H1 (cell line): ENCODE measurements around the gene CIT. TPM values are rescaled to one million over a fixed set of nuclear protein-coding genes. Genes with fewer than 3 reads are reported as not detected.

Experiments
- ATF2 ChIP-seq: IDR thresholded peaks from 2 replicates; pipeline ENCODE4 v1.6.1; 2012; ENCODE audit warnings: low read length, inconsistent platforms
- EZH2 ChIP-seq: fragments of 200-600 bp; sonication (generic); IDR thresholded peaks from 2 replicates; pipeline ENCODE4 v1.7.1; 2012; ENCODE audit warnings: low read depth, mild to moderate bottlenecking, moderate library complexity, low read length, inconsistent platforms; ENCODE audit not compliant: severe bottlenecking
- HDAC6 ChIP-seq: IDR thresholded peaks from one replicate; pipeline ENCODE4 v1.7.1; 2012; ENCODE audit warnings: low read depth, mild to moderate bottlenecking, inconsistent platforms, low read length, moderate library complexity
- POU5F1 ChIP-seq: IDR thresholded peaks from 2 replicates; pipeline ENCODE4 v1.6.1; 2011; ENCODE audit warnings: low read depth, mild to moderate bottlenecking, low read length, moderate library complexity
- polyA plus RNA-seq, 7 experiments: library from polyadenylated mRNA; depleted of rRNA in 3 of 7; stranded (reverse) in 5 of 7; unstranded in 2 of 7; fragments of >200 nt in 5 of 7; fragments of 200-250 nt in 2 of 7; gene quantifications; 1 replicate in 5 of 7; 2 replicates in 1 of 7; 4 replicates in 1 of 7; pipeline versions ENCODE4 v1.2.1 to v1.2.3, GENCODE V29; 2011 to 2013; ENCODE audit warnings: missing spikeins in 2 of 7, mixed read lengths in 2 of 7
- total RNA-seq: library from RNA; stranded (reverse); fragmentation: NEBNext Ultra II Directional; extraction: Animal tissue kit (Norgen Biotek cat#: 25700); gene quantifications from 2 replicates; pipeline ENCODE4 v1.2.1, GENCODE V29; 2021

Gene CIT
- total and polyA plus RNA-seq, 2 of the 8 experiments (the other 6 are each of a cell fraction or from before 2014, with no cell fraction given) = 17.1 to 60.9 TPM

- TF ChIP-seq EZH2 = no peak
- TF ChIP-seq ATF2 = no peak
- TF ChIP-seq HDAC6 = no peak
- TF ChIP-seq POU5F1 = no peak
These were observed 210.1 kb downstream of the CIT start (continued) for GRCh38 chr12:119666900-119667576.
